Astrocyte of the spinal cord (primary cell): Measurements from ENCODE around the gene LYST.

Experiments
- DNase-seq: peaks from one replicate; pipeline ENCODE4 v3.0.0; 2011; ENCODE audit warnings: low read depth, low spot score
- H3K4me3 ChIP-seq: 2 replicates; pipeline ENCODE4 v1.5.1; 2011; ENCODE audit warnings: low read depth, mild to moderate bottlenecking, low read length, moderate library complexity
- CTCF ChIP-seq: IDR thresholded peaks from 2 replicates; pipeline ENCODE4 v1.5.1; 2012; ENCODE audit warnings: low read depth, mild to moderate bottlenecking, low read length, inconsistent platforms
- in situ Hi-C: cut with HindIII; loops from 2 replicates; pipeline ENCODE4 v1.10.0; 2017; ENCODE audit warnings: low sequenced_read_pairs

The LYST gene

GRCh38 chr1:235866913-235867845 is 473 bp upstream of the LYST start:
- DNase-seq: peak; percentile 96
- TF ChIP-seq CTCF: no peak
- in situ Hi-C loops: no loop called here

GRCh38 chr1:235865565-235866204 is 1.0 kb downstream of the LYST start:
- peak overlapping the region; percentile 79 for H3K4me3 ChIP-seq
- no peak for DNase-seq
- in situ Hi-C loops: no loop called here
- TF ChIP-seq CTCF: no peak

More at GRCh38 chr1:235866913-235867845, 473 bp upstream of the LYST start:
- peak overlapping the region; percentile 79 for H3K4me3 ChIP-seq

- in situ Hi-C loops: no loop called here
These were observed 1.7 kb downstream of the LYST start for GRCh38 chr1:235864931-235865525.

GRCh38 chr1:235864469-235864868 is 2.2 kb downstream of the LYST start:
- in situ Hi-C loops: no loop called here
- no peak for DNase-seq
- no peak for TF ChIP-seq CTCF
- H3K4me3 ChIP-seq: no peak overlapping the region

More at GRCh38 chr1:235864931-235865525, 1.7 kb downstream of the LYST start:
- no peak for TF ChIP-seq CTCF
- no peak for DNase-seq
- no peak overlapping the region for H3K4me3 ChIP-seq

- in situ Hi-C loops: no loop called here
- TF ChIP-seq CTCF: no peak
- no peak for DNase-seq
- H3K4me3 ChIP-seq: no peak overlapping the region
These were observed 3.0 kb downstream of the LYST start for GRCh38 chr1:235863699-235864093.

GRCh38 chr1:235861857-235862256 is 4.8 kb downstream of the LYST start:
- no peak overlapping the region for H3K4me3 ChIP-seq
- no peak for TF ChIP-seq CTCF
- in situ Hi-C loops: no loop called here
- DNase-seq: no peak
